Hepatocyte (in vitro differentiated cells): Measurements from ENCODE around the gene SRBD1. TPM values are rescaled to one million over a fixed set of nuclear protein-coding genes. Genes with fewer than 3 reads are reported as not detected.

ENCODE experiments used
- DNase-seq: peaks from one replicate; pipeline ENCODE4 v3.0.0-alpha.2; 2016; ENCODE audit warnings: low spot score
- H2AFZ ChIP-seq: fragments of 200-600 bp; sonication (generic); 2 replicates; pipeline ENCODE4 v1.6.0; 2016; ENCODE audit warnings: antibody characterized with exemption, mild to moderate bottlenecking
- H3K27ac ChIP-seq: fragments of 200-600 bp; sonication (generic); 2 replicates; pipeline ENCODE4 v1.5.1; 2016; ENCODE audit warnings: mild to moderate bottlenecking
- H3K27me3 ChIP-seq: fragments of 200-600 bp; sonication (generic); 2 replicates; pipeline ENCODE4 v1.6.1; 2016
- H3K36me3 ChIP-seq: fragments of 200-600 bp; sonication (generic); replicated peaks from 2 replicates; pipeline ENCODE4 v1.5.1; 2016; ENCODE audit warnings: low read depth; ENCODE audit not compliant: insufficient read depth
- H3K4me1 ChIP-seq: fragments of 200-600 bp; sonication (generic); 2 replicates; pipeline ENCODE4 v1.5.1; 2016; ENCODE audit warnings: mild to moderate bottlenecking, moderate library complexity; ENCODE audit not compliant: insufficient read depth
- H3K4me2 ChIP-seq: fragments of 200-600 bp; sonication (generic); 2 replicates; pipeline ENCODE4 v1.6.0; 2016
- H3K4me3 ChIP-seq: fragments of 200-600 bp; sonication (generic); 2 replicates; pipeline ENCODE4 v1.5.1; 2016; ENCODE audit warnings: mild to moderate bottlenecking
- H3K79me2 ChIP-seq: fragments of 200-600 bp; sonication (generic); 2 replicates; pipeline ENCODE4 v1.6.0; 2017; ENCODE audit warnings: mild to moderate bottlenecking
- H3K9me2 ChIP-seq: fragments of 200-600 bp; sonication (generic); replicated peaks from 2 replicates; pipeline ENCODE4 v1.6.0; 2017; ENCODE audit warnings: mild to moderate bottlenecking; ENCODE audit not compliant: insufficient read depth
- H3K9me3 ChIP-seq: fragments of 200-600 bp; sonication (generic); 2 replicates; pipeline ENCODE4 v1.5.1; 2016; ENCODE audit warnings: low read depth, mild to moderate bottlenecking
- H4K20me1 ChIP-seq: fragments of 200-600 bp; sonication (generic); 2 replicates; pipeline ENCODE4 v1.6.0; 2016; ENCODE audit warnings: mild to moderate bottlenecking; ENCODE audit not compliant: insufficient read depth, poor library complexity, severe bottlenecking
- CTCF ChIP-seq: fragments of 200-600 bp; sonication (generic); IDR thresholded peaks from 2 replicates; pipeline ENCODE4 v1.5.1; 2016; ENCODE audit warnings: antibody characterized with exemption, mild to moderate bottlenecking; ENCODE audit not compliant: poor library complexity
- EZH2 ChIP-seq: fragments of 200-600 bp; sonication (generic); IDR thresholded peaks from 2 replicates; pipeline ENCODE4 v1.6.1; 2016; ENCODE audit warnings: antibody characterized with exemption, mild to moderate bottlenecking, borderline replicate concordance
- EZH2phosphoT487 ChIP-seq: fragments of 200-600 bp; sonication (generic); IDR thresholded peaks from one replicate; pipeline ENCODE4 v1.6.1; 2018; ENCODE audit warnings: antibody characterized with exemption, mild to moderate bottlenecking, low read depth, moderate library complexity; ENCODE audit not compliant: unreplicated experiment, severe bottlenecking
- WGBS: methylation state at CpG from one replicate; pipeline ENCODE4 v1.1.6; 2016; ENCODE audit warnings: low lambda C conversion rate; ENCODE audit errors: missing lambda C conversion rate; 5-methylcytosine and 5-hydroxymethylcytosine counted together
- polyA plus RNA-seq: library from polyadenylated mRNA; unstranded; fragments of >200 nt; fragmentation: Nextera tagmentation; extraction: Ambion mirVana; gene quantifications from 2 replicates; pipeline ENCODE4 v1.2.1, GENCODE V29; 2016
- total RNA-seq: library from RNA; depleted of rRNA; stranded (reverse); fragments of >200 nt; gene quantifications from 2 replicates; pipeline ENCODE4 v1.2.3, GENCODE V29; 2014

SRBD1 gene
- total and polyA plus RNA-seq, 2 experiments from 2014 or later, result 6.7 to 16.6 TPM

- 79% methylated on average over 1 of the region's 1 CpG for WGBS
Measured at GRCh38 chr2:45591073-45591472, 20.0 kb downstream of the SRBD1 start.

GRCh38 chr2:45588158-45588829 lies 22.8 kb downstream of the SRBD1 start:
- Histone ChIP-seq H2AFZ (no peak overlapping the region), H3K36me3 (no peaks in the 10 kb centered on the region), H3K79me2 (peaks cover 5% of the 10 kb centered on the region), H3K9me3 (no peaks in the 10 kb centered on the region), H3K27ac (no peak overlapping the region), H3K4me2 (no peak overlapping the region), H3K27me3 (no peaks in the 10 kb centered on the region), H4K20me1 (no peaks in the 10 kb centered on the region), H3K9me2 (no peaks in the 10 kb centered on the region), H3K4me1 (no peaks in the 10 kb centered on the region), H3K4me3 (no peak overlapping the region)
- no peak for DNase-seq
- TF ChIP-seq EZH2phosphoT487 (no peak), CTCF (no peak), EZH2 (no peak)
- WGBS, result 100% methylated on average over 1 of the region's 1 CpG

More at GRCh38 chr2:45591073-45591472, 20.0 kb downstream of the SRBD1 start:
- Histone ChIP-seq H3K27me3 (no peaks in the 10 kb centered on the region), H3K27ac (no peak overlapping the region), H3K36me3 (no peaks in the 10 kb centered on the region), H2AFZ (no peak overlapping the region), H3K4me3 (no peak overlapping the region), H3K9me2 (no peaks in the 10 kb centered on the region), H3K4me1 (no peaks in the 10 kb centered on the region), H3K4me2 (no peak overlapping the region), H3K79me2 (peaks cover 2% of the 10 kb centered on the region), H4K20me1 (no peaks in the 10 kb centered on the region), H3K9me3 (no peaks in the 10 kb centered on the region)
- DNase-seq, result no peak
- TF ChIP-seq CTCF, result no peak
- TF ChIP-seq EZH2phosphoT487, result no peak
- TF ChIP-seq EZH2, result no peak

GRCh38 chr2:45586600-45586999 lies 24.5 kb downstream of the SRBD1 start:
- Histone ChIP-seq H3K4me2 (no peak overlapping the region), H3K79me2 (peaks cover 5% of the 10 kb centered on the region), H3K9me3 (no peaks in the 10 kb centered on the region), H3K4me1 (no peaks in the 10 kb centered on the region), H3K36me3 (no peaks in the 10 kb centered on the region), H3K27ac (no peak overlapping the region), H4K20me1 (no peaks in the 10 kb centered on the region), H2AFZ (no peak overlapping the region), H3K27me3 (no peaks in the 10 kb centered on the region), H3K9me2 (no peaks in the 10 kb centered on the region), H3K4me3 (no peak overlapping the region)
- WGBS, result over 99% methylated on average over 5 of the region's 5 CpGs
- DNase-seq, result no peak
- TF ChIP-seq EZH2 (no peak), EZH2phosphoT487 (no peak), CTCF (no peak)
